HL-60 (cell line): Measurements from ENCODE around the gene PNMA1.

Experiments used
- POLR2AphosphoS5 ChIP-seq: IDR thresholded peaks from 2 replicates; pipeline ENCODE4 v1.6.1; 2012; ENCODE audit warnings: low read depth
- TF ChIP-seq, protein P1 (sequence below): IDR thresholded peaks from one replicate; pipeline ENCODE4 v1.5.1; 2011; ENCODE audit warnings: low read length, control low read depth, inconsistent platforms; ENCODE audit not compliant: insufficient read depth

DNA sequence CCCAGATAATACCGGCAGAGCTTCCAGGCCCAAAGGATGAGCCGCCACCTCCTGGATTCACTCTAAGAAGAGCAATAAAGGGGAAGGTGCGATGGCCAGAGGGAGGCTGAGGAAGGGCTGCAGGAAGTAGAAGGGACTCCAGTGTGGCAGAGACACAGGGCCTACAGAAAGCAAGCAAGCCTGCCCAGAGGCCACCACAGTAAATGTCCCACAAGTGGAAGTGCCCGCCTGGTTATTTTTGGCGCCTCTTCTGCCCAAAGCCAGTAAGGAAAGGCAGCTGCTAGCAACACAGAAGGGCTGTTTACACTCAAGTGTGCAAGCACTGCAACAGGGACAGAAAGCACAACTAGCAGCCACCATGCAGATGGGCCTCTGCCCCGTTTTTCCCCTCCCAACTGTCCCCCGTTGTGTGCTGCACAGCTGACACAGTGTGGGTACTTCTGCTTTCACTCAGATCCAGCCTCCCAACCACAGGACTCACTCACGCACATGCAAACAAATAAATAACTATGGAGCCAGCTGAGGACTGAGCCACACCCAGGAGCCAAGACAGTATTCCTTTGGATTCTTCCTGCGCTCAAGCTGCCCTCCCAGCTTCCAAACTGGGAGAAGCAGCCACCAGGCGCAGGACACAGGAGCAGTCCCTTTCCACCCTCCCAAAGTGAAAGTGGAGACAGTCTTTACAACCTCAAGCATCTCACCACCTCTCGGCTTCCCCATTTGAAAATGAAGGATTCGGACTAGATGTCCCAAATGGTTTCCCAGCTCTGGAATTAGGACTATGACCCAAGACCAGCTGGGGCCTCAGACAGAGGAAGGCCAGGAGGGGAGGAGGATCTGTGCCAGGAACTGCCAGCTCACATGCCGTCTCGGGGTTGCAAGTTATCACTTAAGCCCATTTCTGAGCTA, 40.0 kb upstream of the PNMA1 start:
- TF ChIP-seq, protein P1, sequence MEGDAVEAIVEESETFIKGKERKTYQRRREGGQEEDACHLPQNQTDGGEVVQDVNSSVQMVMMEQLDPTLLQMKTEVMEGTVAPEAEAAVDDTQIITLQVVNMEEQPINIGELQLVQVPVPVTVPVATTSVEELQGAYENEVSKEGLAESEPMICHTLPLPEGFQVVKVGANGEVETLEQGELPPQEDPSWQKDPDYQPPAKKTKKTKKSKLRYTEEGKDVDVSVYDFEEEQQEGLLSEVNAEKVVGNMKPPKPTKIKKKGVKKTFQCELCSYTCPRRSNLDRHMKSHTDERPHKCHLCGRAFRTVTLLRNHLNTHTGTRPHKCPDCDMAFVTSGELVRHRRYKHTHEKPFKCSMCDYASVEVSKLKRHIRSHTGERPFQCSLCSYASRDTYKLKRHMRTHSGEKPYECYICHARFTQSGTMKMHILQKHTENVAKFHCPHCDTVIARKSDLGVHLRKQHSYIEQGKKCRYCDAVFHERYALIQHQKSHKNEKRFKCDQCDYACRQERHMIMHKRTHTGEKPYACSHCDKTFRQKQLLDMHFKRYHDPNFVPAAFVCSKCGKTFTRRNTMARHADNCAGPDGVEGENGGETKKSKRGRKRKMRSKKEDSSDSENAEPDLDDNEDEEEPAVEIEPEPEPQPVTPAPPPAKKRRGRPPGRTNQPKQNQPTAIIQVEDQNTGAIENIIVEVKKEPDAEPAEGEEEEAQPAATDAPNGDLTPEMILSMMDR, result no peak
- peak; percentile 62 for TF ChIP-seq POLR2AphosphoS5
